ENCODE data around the gene OR7C2.

- no peak for TF ChIP-seq CTCF (IDR thresholded peaks at IDR 0.05)
- no peak for TF ChIP-seq POLR2A (IDR thresholded peaks at IDR 0.05)
- TF ChIP-seq EP300 (IDR thresholded peaks at IDR 0.05), result no peak
Measured at GRCh38 chr19:14915116-14915515, 26.2 kb upstream of the OR7C2 start.

Measured in ovary (tissue), 3 donors.